Endothelial cell of umbilical vein (primary cell): ENCODE data around the gene CD109. TPM values are rescaled to one million over a fixed set of nuclear protein-coding genes. Genes with fewer than 3 reads are reported as not detected.
"Not testable (repeated sequence)": the region's sequence is repeated elsewhere in the genome, so short reads cannot be mapped to it uniquely, and the experiment has no call there.

Experiments used
- BruUV-seq: library from RNA; stranded (reverse); fragments of 400-500 nt; replicated peaks from 2 replicates; lab custom pipeline; 2021; lab: Mats Ljungman, UMichigan
- CTCF ChIA-PET: fragments of 300-600, 350-600 bp; sonication (Branson Sonifier 250); formaldehyde crosslinking; loops from one replicate; lab custom pipeline; 2021; ENCODE audit warnings: antibody characterized with exemption, inconsistent platforms; lab: Charles Lee
- POLR2A ChIA-PET: fragments of 300-600, 350-600 bp; sonication (Branson Sonifier 250); formaldehyde crosslinking; loops from one replicate; lab custom pipeline; 2021; ENCODE audit warnings: antibody characterized with exemption, inconsistent platforms; lab: Charles Lee
- DNase-seq: peaks from one replicate; pipeline ENCODE4 v3.0.0-alpha.2; 2011; ENCODE audit warnings: low read depth, low spot score
- FAIRE-seq: peaks from 2 replicates; lab custom pipeline; 2011; peaks lifted over from hg19 to GRCh38; lab: Jason Lieb, UNC
- H2AFZ ChIP-seq: 2 replicates; pipeline ENCODE4 v1.6.0; 2012; ENCODE audit warnings: low read depth, low read length, control low read depth, inconsistent platforms
- H3K27ac ChIP-seq: 2 replicates; pipeline ENCODE4 v1.5.1; 2011; ENCODE audit warnings: low read depth, mild to moderate bottlenecking, control low read depth, low read length, moderate library complexity; ENCODE audit not compliant: insufficient read depth
- H3K27me3 ChIP-seq, 2 experiments: 2 replicates each; pipeline versions ENCODE4 v1.6.0 to v1.6.1; 2011; ENCODE audit warnings: low read length in 2 of 2, mixed read lengths in 1 of 2; ENCODE audit not compliant: control insufficient read depth in 2 of 2, insufficient read depth in 2 of 2
- H3K36me3 ChIP-seq, 2 experiments: 2 replicates in 1 of 2; 3 replicates in 1 of 2; pipeline ENCODE4 v1.5.1; 2011; ENCODE audit warnings: low read length in 2 of 2, mild to moderate bottlenecking in 1 of 2, moderate library complexity in 1 of 2; ENCODE audit not compliant: control insufficient read depth in 2 of 2, insufficient read depth in 2 of 2; ENCODE audit errors: extremely low read depth in 1 of 2
- H3K4me1 ChIP-seq: 3 replicates; pipeline ENCODE4 v1.5.1; 2011; ENCODE audit warnings: mild to moderate bottlenecking, low read length; ENCODE audit not compliant: control insufficient read depth, insufficient read depth; ENCODE audit errors: extremely low read depth
- H3K4me2 ChIP-seq: 2 replicates; pipeline ENCODE4 v1.6.1; 2011; ENCODE audit warnings: low read length, control low read depth, mixed read lengths; ENCODE audit not compliant: insufficient read depth
- H3K4me3 ChIP-seq, 3 experiments: fragments of 200-600 bp in 1 of 3; sonication (generic), shearing (Covaris generic) in 1 of 3; replicated peaks in 1 of 3; 2 replicates each; pipeline ENCODE4 v1.5.1; 2011 to 2016; ENCODE audit warnings: control low read depth in 3 of 3, low read length in 3 of 3, mild to moderate bottlenecking in 2 of 3, inconsistent platforms in 1 of 3, low read depth in 1 of 3, moderate library complexity in 1 of 3; ENCODE audit not compliant: insufficient read depth in 1 of 3
- H3K79me2 ChIP-seq: 2 replicates; pipeline ENCODE4 v1.6.0; 2012; ENCODE audit warnings: low read length, inconsistent platforms; ENCODE audit not compliant: control insufficient read depth, insufficient read depth
- H3K9ac ChIP-seq: replicated peaks from 2 replicates; pipeline ENCODE3; 2011; ENCODE audit warnings: low read length, control low read depth; ENCODE audit not compliant: insufficient read depth; ENCODE audit errors: extremely low read depth
- H3K9me1 ChIP-seq: replicated peaks from 3 replicates; pipeline ENCODE4 v1.6.0; 2011; ENCODE audit warnings: mild to moderate bottlenecking, low read length; ENCODE audit not compliant: control insufficient read depth, insufficient read depth; ENCODE audit errors: extremely low read depth
- H3K9me3 ChIP-seq: replicated peaks from 2 replicates; pipeline ENCODE4 v1.5.1; 2012; ENCODE audit warnings: low read length, inconsistent platforms; ENCODE audit not compliant: control insufficient read depth, insufficient read depth
- H4K20me1 ChIP-seq: replicated peaks from 2 replicates; pipeline ENCODE3; 2011; ENCODE audit warnings: mild to moderate bottlenecking, low read length; ENCODE audit not compliant: control insufficient read depth, insufficient read depth; ENCODE audit errors: extremely low read depth
- CTCF ChIP-seq, 2 donors: IDR thresholded peaks; 1 replicate in 1 of 2; 2 replicates in 1 of 2; pipeline ENCODE4 v1.5.1; 2011; ENCODE audit warnings: low read length in 2 of 2, mild to moderate bottlenecking in 2 of 2, moderate library complexity in 2 of 2, control low read depth in 1 of 2, inconsistent platforms in 1 of 2, low read depth in 1 of 2; ENCODE audit not compliant: insufficient read depth in 1 of 2; ENCODE audit errors: extremely low read depth in 1 of 2
- EZH2 ChIP-seq: IDR thresholded peaks from 2 replicates; pipeline ENCODE4 v1.6.1; 2012; ENCODE audit warnings: borderline replicate concordance, low read depth, mild to moderate bottlenecking, moderate library complexity, low read length, inconsistent platforms; ENCODE audit not compliant: severe bottlenecking
- FOS ChIP-seq: IDR thresholded peaks from 2 replicates; pipeline ENCODE4 v1.6.1; 2011; ENCODE audit warnings: mild to moderate bottlenecking, low read length, moderate library complexity, borderline replicate concordance; ENCODE audit not compliant: insufficient read depth
- GATA2 ChIP-seq: IDR thresholded peaks from 2 replicates; pipeline ENCODE4 v1.7.0; 2011; ENCODE audit warnings: low read depth, mild to moderate bottlenecking, moderate library complexity, mixed read lengths, low read length; ENCODE audit not compliant: insufficient read length, insufficient read depth
- JUN ChIP-seq: IDR thresholded peaks from 2 replicates; pipeline ENCODE4 v1.6.1; 2011; ENCODE audit warnings: borderline replicate concordance, low read depth; ENCODE audit not compliant: insufficient read length, insufficient read depth
- MAX ChIP-seq: IDR thresholded peaks from 2 replicates; pipeline ENCODE4 v1.6.1; 2011; ENCODE audit not compliant: insufficient read depth, insufficient read length
- MYC ChIP-seq: IDR thresholded peaks from one replicate; pipeline ENCODE4 v1.6.1; 2011; ENCODE audit warnings: mild to moderate bottlenecking, low read depth, low read length
- POLR2A ChIP-seq: IDR thresholded peaks from 2 replicates; pipeline ENCODE4 v1.6.1; 2012; ENCODE audit warnings: low read depth, mild to moderate bottlenecking, control low read depth, low read length
- POLR2AphosphoS5 ChIP-seq: IDR thresholded peaks from 2 replicates; pipeline ENCODE4 v1.6.1; 2012; ENCODE audit warnings: low read depth, mild to moderate bottlenecking, control low read depth, low read length, moderate library complexity; ENCODE audit not compliant: insufficient read depth
- dilution Hi-C: fragments of 300-500 bp; cut with MboI; formaldehyde crosslinking; loops from one replicate; pipeline ENCODE4 v1.15.0; 2019; ENCODE audit warnings: low sequenced_read_pairs; ENCODE audit not compliant: extremely low pct_ligation_motif_present
- intact Hi-C: fragments of 100-400 bp; cut with micrococcal nuclease; formaldehyde crosslinking; loops from one replicate; pipeline ENCODE4 v1.10.0; 2022
- polyA plus RNA-seq, 4 experiments: library from polyadenylated mRNA; depleted of rRNA in 3 of 4; stranded (reverse) in 3 of 4; unstranded in 1 of 4; fragments of >200 nt; gene quantifications; 2 replicates each; pipeline versions ENCODE4 v1.2.1 to v1.2.3, GENCODE V29; 2011 to 2012; ENCODE audit warnings: missing spikeins in 1 of 4
- total RNA-seq: library from RNA; stranded (reverse); gene quantifications from 2 replicates; pipeline ENCODE4 v1.2.3, GENCODE V29; 2021

CD109 gene
- total and polyA plus RNA-seq, 2 donors (not counting 3 experiments of a cell fraction or from before 2014, with no cell fraction given): 33.9 to 107 TPM

GRCh38 chr6:73680289-73680918 is 15.6 kb upstream of the CD109 start:
- CTCF ChIA-PET: interaction anchor here (0.5 to 10.0 kb wide), 7 partner anchors 11 to 1529 kb away, joined by 3 to 343 read pairs (median 3); no protein-coding TSS in a partner anchor
- H2AFZ ChIP-seq: peak overlapping the region; percentile 4
- DNase-seq: no peak

GRCh38 chr6:73683574-73683973 is 12.4 kb upstream of the CD109 start:
- H3K9me1 ChIP-seq, H3K9me3 ChIP-seq, POLR2A ChIA-PET, H3K79me2 ChIP-seq, H3K4me3 ChIP-seq, FAIRE-seq, H4K20me1 ChIP-seq, H3K4me2 ChIP-seq, DNase-seq, dilution Hi-C loops, H3K4me1 ChIP-seq, intact Hi-C loops, H2AFZ ChIP-seq, BruUV-seq, H3K36me3 ChIP-seq, H3K27me3 ChIP-seq, H3K9ac ChIP-seq, H3K27ac ChIP-seq: not testable (repeated sequence)
- CTCF ChIA-PET: interaction anchor here (1.2 kb wide), 1 partner anchor 49 kb away, joined by 6 read pairs; no protein-coding TSS in a partner anchor

More at GRCh38 chr6:73680289-73680918, 15.6 kb upstream of the CD109 start:
- peaks cover 3% of the 10 kb centered on the region for H3K4me1 ChIP-seq
- H3K27ac ChIP-seq: no peak overlapping the region
- dilution Hi-C loops (no loop called here), intact Hi-C loops (no loop called here)
- POLR2A ChIA-PET: no interaction called here
- no peaks in the 10 kb centered on the region for H3K9me3 ChIP-seq
- no peak for TF ChIP-seq EZH2
- no peak for TF ChIP-seq MYC
- TF ChIP-seq JUN: no peak
- TF ChIP-seq GATA2: no peak
- no peak for TF ChIP-seq POLR2AphosphoS5
- TF ChIP-seq MAX: no peak
- no peak for TF ChIP-seq FOS
- TF ChIP-seq POLR2A: no peak
- no peak for TF ChIP-seq CTCF (IDR thresholded peaks at IDR 0.05; ENCODE audit: extremely low read depth in 1 of 2, insufficient read depth in 1 of 2, low read depth in 1 of 2, low read length in 2 of 2)
- H4K20me1 ChIP-seq: no peaks in the 10 kb centered on the region
- FAIRE-seq: no peak
- no peaks in the 10 kb centered on the region for H3K79me2 ChIP-seq
- H3K9me1 ChIP-seq: no peaks in the 10 kb centered on the region
- no peak overlapping the region for H3K9ac ChIP-seq
- no peak overlapping the region for H3K4me2 ChIP-seq
- H3K27me3 ChIP-seq: no peaks in the 10 kb centered on the region
- no TSS peak for BruUV-seq
- no peak overlapping the region for H3K4me3 ChIP-seq
- no peaks in the 10 kb centered on the region for H3K36me3 ChIP-seq
